DND-41 (cell line): Measurements from ENCODE around the gene ADGRG4.

Experiments used
- ATAC-seq: fragments of 200-7000 bp; cut with Tn5 transposase; 3 replicates; pipeline ENCODE4 v1.9.1; 2021; ENCODE audit warnings: low read depth; ENCODE audit not compliant: insufficient read depth
- DNase-seq: peaks from one replicate; pipeline ENCODE4 v3.0.0-alpha.2; 2020
- H2AFZ ChIP-seq: 2 replicates; pipeline ENCODE4 v1.6.0; 2012; ENCODE audit warnings: low read depth, low read length
- H3K27ac ChIP-seq: 2 replicates; pipeline ENCODE4 v1.5.1; 2012; ENCODE audit warnings: low read length, inconsistent platforms
- H3K27me3 ChIP-seq: fragments of 200-600 bp; sonication (generic); 2 replicates; pipeline ENCODE4 v1.6.0; 2012; ENCODE audit warnings: low read length, mild to moderate bottlenecking, inconsistent platforms; ENCODE audit not compliant: insufficient read depth, poor library complexity
- H3K36me3 ChIP-seq: 2 replicates; pipeline ENCODE4 v1.5.1; 2012; ENCODE audit warnings: low read length, inconsistent platforms; ENCODE audit not compliant: insufficient read depth
- H3K4me1 ChIP-seq: 2 replicates; pipeline ENCODE4 v1.5.1; 2012; ENCODE audit warnings: mild to moderate bottlenecking, low read length; ENCODE audit not compliant: insufficient read depth
- H3K4me2 ChIP-seq: 2 replicates; pipeline ENCODE4 v1.6.0; 2012; ENCODE audit warnings: mild to moderate bottlenecking, moderate library complexity, low read length, inconsistent platforms; ENCODE audit not compliant: insufficient read depth
- H3K4me3 ChIP-seq, 2 experiments: fragments of 200-600 bp in 1 of 2; shearing (Covaris generic) in 1 of 2; 2 replicates each; pipeline ENCODE4 v1.5.1; 2012 to 2016; ENCODE audit warnings: inconsistent platforms in 2 of 2, low read length in 2 of 2, mild to moderate bottlenecking in 2 of 2, low read depth in 1 of 2, moderate library complexity in 1 of 2
- H3K79me2 ChIP-seq: 2 replicates; pipeline ENCODE4 v1.6.0; 2012; ENCODE audit warnings: low read length, inconsistent platforms; ENCODE audit not compliant: insufficient read depth
- H3K9ac ChIP-seq: 2 replicates; pipeline ENCODE4 v1.6.0; 2012; ENCODE audit warnings: low read depth, mild to moderate bottlenecking, inconsistent platforms, low read length, moderate library complexity
- H3K9me3 ChIP-seq: 2 replicates; pipeline ENCODE4 v1.5.1; 2012; ENCODE audit warnings: low read length, moderate library complexity, mild to moderate bottlenecking, inconsistent platforms; ENCODE audit not compliant: insufficient read depth, severe bottlenecking
- H4K20me1 ChIP-seq: 2 replicates; pipeline ENCODE4 v1.6.0; 2012; ENCODE audit warnings: low read length; ENCODE audit not compliant: insufficient read depth
- EZH2 ChIP-seq: IDR thresholded peaks from 3 replicates; pipeline ENCODE4 v1.6.1; 2012; ENCODE audit warnings: borderline replicate concordance, low read depth, mild to moderate bottlenecking, moderate library complexity, low read length, inconsistent platforms; ENCODE audit not compliant: severe bottlenecking
- TF ChIP-seq, protein P1 (sequence below): IDR thresholded peaks from 2 replicates; pipeline ENCODE4 v1.5.1; 2012; ENCODE audit warnings: borderline replicate concordance, low read length, moderate library complexity, mild to moderate bottlenecking; ENCODE audit not compliant: poor library complexity, severe bottlenecking; ENCODE audit errors: extremely low read depth

Gene ADGRG4

DNA sequence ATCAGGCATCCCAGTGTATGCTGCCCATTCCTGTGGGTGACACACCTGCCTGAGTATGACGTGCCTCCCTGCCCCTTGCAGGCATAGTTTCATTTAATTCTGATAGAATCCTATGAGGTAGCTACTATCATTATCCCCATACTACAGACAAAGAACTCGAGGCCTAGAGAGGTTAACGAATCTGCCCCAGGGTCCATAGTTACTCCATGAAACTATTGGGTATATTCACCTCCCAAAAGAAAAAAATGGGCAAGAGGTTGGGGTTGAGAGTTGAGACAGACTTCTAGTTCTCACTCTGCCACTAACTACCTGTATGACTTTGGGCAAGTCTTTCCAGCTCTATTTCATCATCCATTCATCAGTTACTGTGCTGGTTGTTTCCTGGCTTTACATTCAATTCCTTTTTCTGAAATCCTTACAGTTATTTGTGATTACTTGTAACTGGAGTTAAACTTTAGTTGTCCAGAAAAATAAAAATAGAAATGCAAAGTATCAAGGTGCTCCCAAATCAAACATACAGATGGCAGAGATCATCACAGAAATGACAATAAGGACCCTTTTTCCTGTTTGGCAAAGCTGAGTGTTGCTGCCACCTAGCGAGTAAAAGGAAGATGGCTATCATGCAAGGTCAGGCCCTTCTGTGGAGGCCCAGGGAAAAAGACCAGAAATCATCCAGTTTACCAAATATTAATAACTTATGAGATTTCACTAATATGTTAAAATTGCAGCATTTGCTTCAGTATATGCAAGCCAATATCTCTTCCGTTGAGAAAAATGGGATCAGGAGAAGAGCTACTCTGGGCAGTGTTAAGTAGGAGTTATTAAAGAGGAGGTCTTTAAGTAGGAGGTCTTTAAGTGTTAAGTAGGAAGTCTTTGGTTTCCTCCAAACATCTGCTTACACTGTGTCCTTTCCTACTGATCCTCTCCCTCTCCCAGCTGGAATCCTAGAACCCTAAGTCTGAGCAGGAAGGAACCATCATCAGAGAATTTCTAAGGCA is 32.4 kb upstream of the ADGRG4 start:
- H3K4me2 ChIP-seq = no peak overlapping the region
- DNase-seq = peak; percentile 62
- TF ChIP-seq EZH2 = no peak
- TF ChIP-seq, protein P1, sequence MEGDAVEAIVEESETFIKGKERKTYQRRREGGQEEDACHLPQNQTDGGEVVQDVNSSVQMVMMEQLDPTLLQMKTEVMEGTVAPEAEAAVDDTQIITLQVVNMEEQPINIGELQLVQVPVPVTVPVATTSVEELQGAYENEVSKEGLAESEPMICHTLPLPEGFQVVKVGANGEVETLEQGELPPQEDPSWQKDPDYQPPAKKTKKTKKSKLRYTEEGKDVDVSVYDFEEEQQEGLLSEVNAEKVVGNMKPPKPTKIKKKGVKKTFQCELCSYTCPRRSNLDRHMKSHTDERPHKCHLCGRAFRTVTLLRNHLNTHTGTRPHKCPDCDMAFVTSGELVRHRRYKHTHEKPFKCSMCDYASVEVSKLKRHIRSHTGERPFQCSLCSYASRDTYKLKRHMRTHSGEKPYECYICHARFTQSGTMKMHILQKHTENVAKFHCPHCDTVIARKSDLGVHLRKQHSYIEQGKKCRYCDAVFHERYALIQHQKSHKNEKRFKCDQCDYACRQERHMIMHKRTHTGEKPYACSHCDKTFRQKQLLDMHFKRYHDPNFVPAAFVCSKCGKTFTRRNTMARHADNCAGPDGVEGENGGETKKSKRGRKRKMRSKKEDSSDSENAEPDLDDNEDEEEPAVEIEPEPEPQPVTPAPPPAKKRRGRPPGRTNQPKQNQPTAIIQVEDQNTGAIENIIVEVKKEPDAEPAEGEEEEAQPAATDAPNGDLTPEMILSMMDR = peak; percentile 82
- no peak overlapping the region for H3K27ac ChIP-seq
- peak overlapping the region; percentile 52; the same call in 1 of the 2 replicates for H2AFZ ChIP-seq
- H3K4me1 ChIP-seq = no peaks in the 10 kb centered on the region
- peak; percentile 90 for ATAC-seq
- no peaks in the 10 kb centered on the region for H3K27me3 ChIP-seq
- H3K9me3 ChIP-seq = no peaks in the 10 kb centered on the region
- H3K36me3 ChIP-seq = no peaks in the 10 kb centered on the region
- H3K79me2 ChIP-seq = no peaks in the 10 kb centered on the region
- H3K4me3 ChIP-seq = no peak overlapping the region
- H3K9ac ChIP-seq = no peak overlapping the region
- H4K20me1 ChIP-seq = no peaks in the 10 kb centered on the region

DNA sequence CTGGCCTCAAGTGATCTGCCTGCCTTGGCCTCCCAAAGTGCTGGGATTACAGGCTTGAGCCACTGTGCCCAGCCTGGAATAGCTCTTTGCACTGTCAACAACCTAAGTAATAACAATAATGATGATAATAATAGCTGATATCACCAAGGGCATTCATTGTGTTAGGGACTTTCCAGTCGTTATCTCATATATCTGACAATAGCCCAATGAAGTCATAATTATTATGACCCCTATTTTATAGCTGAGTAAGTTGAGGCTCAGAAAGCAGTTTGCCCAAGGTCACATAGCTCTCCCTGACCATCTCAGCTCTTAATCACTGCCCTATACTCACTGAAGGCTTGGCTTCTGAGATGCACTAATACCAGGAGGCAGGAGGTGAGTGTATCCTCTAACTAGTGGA is 30.8 kb upstream of the ADGRG4 start:
- Histone ChIP-seq H3K4me1 (no peaks in the 10 kb centered on the region), H3K36me3 (no peaks in the 10 kb centered on the region), H4K20me1 (no peaks in the 10 kb centered on the region), H3K9ac (no peak overlapping the region), H3K79me2 (no peaks in the 10 kb centered on the region), H3K27me3 (no peaks in the 10 kb centered on the region), H3K9me3 (no peaks in the 10 kb centered on the region), H2AFZ (no peak overlapping the region), H3K4me3 (no peak overlapping the region), H3K27ac (no peak overlapping the region), H3K4me2 (no peak overlapping the region)
- DNase-seq (no peak), ATAC-seq (no peak)
- TF ChIP-seq EZH2 = no peak
- TF ChIP-seq, protein P1 = no peak

DNA sequence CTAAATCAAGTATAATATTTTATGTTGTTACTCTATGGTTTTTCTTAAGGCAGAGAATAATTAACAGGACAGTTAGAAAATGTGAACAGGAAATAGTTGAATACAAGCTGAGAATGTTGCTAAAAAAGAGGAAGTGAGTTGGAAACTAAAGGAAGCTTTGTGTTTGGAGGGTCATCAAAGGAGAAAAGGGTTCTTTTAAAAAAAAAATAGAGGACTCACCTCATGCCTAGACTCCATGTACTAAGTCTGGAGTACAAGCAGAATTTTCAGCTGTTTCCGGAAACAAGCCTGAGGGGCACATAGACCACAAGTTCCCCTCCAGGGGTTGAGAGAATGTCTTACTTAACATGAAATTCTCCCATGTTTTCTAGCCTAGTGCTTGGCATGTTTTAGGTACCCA is 29.5 kb upstream of the ADGRG4 start:
- no peak overlapping the region for H3K9ac ChIP-seq
- no peak for TF ChIP-seq EZH2
- TF ChIP-seq, protein P1 = no peak
- H3K4me3 ChIP-seq = no peak overlapping the region
- no peaks in the 10 kb centered on the region for H3K9me3 ChIP-seq
- no peaks in the 10 kb centered on the region for H3K27me3 ChIP-seq
- no peaks in the 10 kb centered on the region for H4K20me1 ChIP-seq
- no peaks in the 10 kb centered on the region for H3K79me2 ChIP-seq
- no peak overlapping the region for H2AFZ ChIP-seq
- ATAC-seq = no peak; the same call in 2 of the 3 replicates
- H3K4me2 ChIP-seq = no peak overlapping the region
- H3K27ac ChIP-seq = no peak overlapping the region
- no peak for DNase-seq
- no peaks in the 10 kb centered on the region for H3K36me3 ChIP-seq
- no peaks in the 10 kb centered on the region for H3K4me1 ChIP-seq
